SK-N-SH (cell line): Measurements from ENCODE around the gene ERAP2. TPM values are rescaled to one million over a fixed set of nuclear protein-coding genes. Genes with fewer than 3 reads are reported as not detected.

Source experiments
- CTCF ChIA-PET: fragments of 300-600, 350-600 bp; formaldehyde crosslinking; extraction: SDS; loops from one replicate; lab custom pipeline; 2021; lab: Yijun Ruan, JAX
- POLR2A ChIA-PET: fragments of 350-600 bp; sonication (Branson Sonifier 250); formaldehyde crosslinking; extraction: SDS; loops from one replicate; lab custom pipeline; 2020; ENCODE audit warnings: antibody characterized with exemption, inconsistent platforms; lab: Yijun Ruan, JAX
- DNase-seq: peaks from one replicate; pipeline ENCODE4 v3.0.0; 2012
- H2AFZ ChIP-seq: fragments of 200-600 bp; sonication (generic); 2 replicates; pipeline ENCODE4 v1.8.1; 2016; ENCODE audit warnings: antibody characterized with exemption, mild to moderate bottlenecking, low read depth
- H3F3A ChIP-seq: fragments of 200-600 bp; sonication (generic); replicated peaks from 2 replicates; pipeline ENCODE3; 2016; ENCODE audit warnings: antibody characterized with exemption, mild to moderate bottlenecking; ENCODE audit not compliant: insufficient read depth
- H3K27ac ChIP-seq, 2 experiments: fragments of 200-500 bp in 1 of 2; fragments of 200-600 bp in 1 of 2; sonication (Bioruptor generic) in 1 of 2; sonication (generic), shearing (Covaris generic) in 1 of 2; 2 replicates each; pipeline versions ENCODE4 v1.5.1 to v1.6.1; 2014 to 2016; ENCODE audit warnings: low read depth in 2 of 2, inconsistent platforms in 1 of 2, low read length in 1 of 2, mild to moderate bottlenecking in 1 of 2, mixed read lengths in 1 of 2
- H3K27me3 ChIP-seq: fragments of 200-600 bp; sonication (generic), shearing (Covaris generic); 2 replicates; pipeline ENCODE4 v1.6.1; 2016; ENCODE audit warnings: mixed run types; ENCODE audit not compliant: insufficient read depth
- H3K36me3 ChIP-seq, 2 experiments: fragments of 200-500 bp in 1 of 2; fragments of 200-600 bp in 1 of 2; sonication (Bioruptor generic) in 1 of 2; sonication (generic) in 1 of 2; replicated peaks in 1 of 2; 2 replicates each; pipeline versions ENCODE3 to v1.5.1; 2014 to 2016; ENCODE audit warnings: low read length in 1 of 2, mild to moderate bottlenecking in 1 of 2; ENCODE audit not compliant: insufficient read depth in 2 of 2, control insufficient read depth in 1 of 2
- H3K4me1 ChIP-seq, 2 experiments: fragments of 200-500 bp in 1 of 2; fragments of 200-600 bp in 1 of 2; sonication (Bioruptor generic) in 1 of 2; sonication (generic), shearing (Covaris generic) in 1 of 2; 2 replicates each; pipeline versions ENCODE4 v1.5.1 to v1.6.1; 2014 to 2016; ENCODE audit warnings: low read depth in 1 of 2, low read length in 1 of 2, mixed run types in 1 of 2; ENCODE audit not compliant: insufficient read depth in 2 of 2, control insufficient read depth in 1 of 2
- H3K4me2 ChIP-seq: fragments of 200-600 bp; sonication (generic), shearing (Covaris generic); 2 replicates; pipeline ENCODE4 v1.6.1; 2017; ENCODE audit warnings: mixed run types
- H3K4me3 ChIP-seq, 2 experiments: fragments of 200-500 bp in 1 of 2; fragments of 200-600 bp in 1 of 2; sonication (Bioruptor generic) in 1 of 2; sonication (generic), shearing (Covaris generic) in 1 of 2; 2 replicates each; pipeline versions ENCODE4 v1.5.1 to v1.8.1; 2014 to 2016; ENCODE audit warnings: low read depth in 2 of 2, inconsistent platforms in 1 of 2, low read length in 1 of 2, mild to moderate bottlenecking in 1 of 2, mixed read lengths in 1 of 2, moderate library complexity in 1 of 2
- H3K79me2 ChIP-seq: fragments of 200-600 bp; sonication (generic); 2 replicates; pipeline ENCODE4 v1.8.1; 2017; ENCODE audit warnings: mild to moderate bottlenecking; ENCODE audit not compliant: insufficient read depth
- H3K9ac ChIP-seq: fragments of 200-600 bp; sonication (generic); 2 replicates; pipeline ENCODE4 v1.6.1; 2017; ENCODE audit warnings: mixed run types
- H3K9me2 ChIP-seq: fragments of 200-600 bp; sonication (generic); 2 replicates; pipeline ENCODE4 v1.6.1; 2017; ENCODE audit warnings: mixed run types
- H3K9me3 ChIP-seq: fragments of 200-600 bp; sonication (generic); 2 replicates; pipeline ENCODE4 v1.6.1; 2017; ENCODE audit warnings: mixed run types, mild to moderate bottlenecking, moderate library complexity
- H4K20me1 ChIP-seq: fragments of 200-600 bp; sonication (generic); 2 replicates; pipeline ENCODE4 v1.6.1; 2017; ENCODE audit warnings: mild to moderate bottlenecking, mixed run types; ENCODE audit not compliant: insufficient read depth
- CTCF ChIP-seq: fragments of 200-600 bp; sonication (generic); IDR thresholded peaks from 2 replicates; pipeline ENCODE4 v1.6.1; 2017; ENCODE audit warnings: antibody characterized with exemption, mild to moderate bottlenecking, moderate library complexity
- ELF1 ChIP-seq: IDR thresholded peaks from 2 replicates; pipeline ENCODE4 v1.4.0; 2012
- EZH2phosphoT487 ChIP-seq: fragments of 200-600 bp; sonication (generic); IDR thresholded peaks from 2 replicates; pipeline ENCODE4 v1.6.1; 2017; ENCODE audit warnings: low read depth, mixed run types, mild to moderate bottlenecking, antibody characterized with exemption, moderate library complexity, borderline replicate concordance
- FOSL2 ChIP-seq: IDR thresholded peaks from 2 replicates; pipeline ENCODE4 v1.4.0; 2012; ENCODE audit warnings: low read depth, mild to moderate bottlenecking, moderate library complexity, borderline replicate concordance
- GATA2 ChIP-seq: sonication (generic); formaldehyde crosslinking; IDR thresholded peaks from 2 replicates; pipeline ENCODE4 v1.5.0; 2020; ENCODE audit warnings: mild to moderate bottlenecking, missing genetic modification reagents
- IRF3 ChIP-seq: fragments of 150-350 bp; IDR thresholded peaks from 2 replicates; pipeline ENCODE4 v1.6.1; 2016; ENCODE audit warnings: mild to moderate bottlenecking, low read depth, low read length
- MXI1 ChIP-seq: IDR thresholded peaks from 2 replicates; pipeline ENCODE4 v1.6.1; 2012; ENCODE audit warnings: mild to moderate bottlenecking, low read depth, low read length, improper control_type of control experiment
- NRF1 ChIP-seq: IDR thresholded peaks from 2 replicates; pipeline ENCODE4 v1.6.1; 2012; ENCODE audit warnings: low read depth, mild to moderate bottlenecking, low read length
- POLR2AphosphoS5 ChIP-seq: IDR thresholded peaks from 2 replicates; pipeline ENCODE4 v1.6.1; 2012; ENCODE audit warnings: low read depth, low read length
- RXRA ChIP-seq: IDR thresholded peaks from 2 replicates; pipeline ENCODE4 v1.4.0; 2012; ENCODE audit warnings: low read depth, mild to moderate bottlenecking, borderline replicate concordance
- TEAD4 ChIP-seq: IDR thresholded peaks from 2 replicates; pipeline ENCODE4 v1.4.0; 2012; ENCODE audit warnings: mild to moderate bottlenecking, borderline replicate concordance; ENCODE audit not compliant: insufficient read depth
- USF2 ChIP-seq: fragments of 150-350 bp; IDR thresholded peaks from 2 replicates; pipeline ENCODE4 v1.6.1; 2017; ENCODE audit warnings: antibody characterized with exemption, low read length, low read depth, borderline replicate concordance
- YY1 ChIP-seq: IDR thresholded peaks from 2 replicates; pipeline ENCODE4 v1.4.0; 2012; ENCODE audit warnings: low read depth, mild to moderate bottlenecking
- WGBS: methylation state at CpG from one replicate; pipeline ENCODE4 v1.1.6; 2017; ENCODE audit warnings: low lambda C conversion rate; 5-methylcytosine and 5-hydroxymethylcytosine counted together
- polyA plus RNA-seq, 3 experiments: library from polyadenylated mRNA; depleted of rRNA; stranded (reverse); fragments of >200 nt; gene quantifications; 2 replicates each; pipeline ENCODE4 v1.2.3, GENCODE V29; 2012
- TF ChIP-seq, protein P1 (sequence below): IDR thresholded peaks from 2 replicates; pipeline ENCODE4 v1.4.0; 2012; ENCODE audit warnings: low read depth, borderline replicate concordance
- TF ChIP-seq, protein P2 (sequence below): IDR thresholded peaks from 2 replicates; pipeline ENCODE4; 2012
- TF ChIP-seq, protein P3 (sequence below): IDR thresholded peaks from 2 replicates; pipeline ENCODE4 v1.4.0; 2012; ENCODE audit warnings: low read depth, borderline replicate concordance

The ERAP2 gene
- polyA plus RNA-seq, 1 of the 3 experiments (the other 2 are of a cell fraction): 13.2 TPM

GRCh38 chr5:96920744-96921355, 44.5 kb downstream of the ERAP2 start:
- H3K9ac ChIP-seq: no peak overlapping the region

More at GRCh38 chr5:96920744-96921355, 44.5 kb downstream of the ERAP2 start:
- TF ChIP-seq, protein P1, sequence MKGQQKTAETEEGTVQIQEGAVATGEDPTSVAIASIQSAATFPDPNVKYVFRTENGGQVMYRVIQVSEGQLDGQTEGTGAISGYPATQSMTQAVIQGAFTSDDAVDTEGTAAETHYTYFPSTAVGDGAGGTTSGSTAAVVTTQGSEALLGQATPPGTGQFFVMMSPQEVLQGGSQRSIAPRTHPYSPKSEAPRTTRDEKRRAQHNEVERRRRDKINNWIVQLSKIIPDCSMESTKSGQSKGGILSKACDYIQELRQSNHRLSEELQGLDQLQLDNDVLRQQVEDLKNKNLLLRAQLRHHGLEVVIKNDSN: no peak
- no peak for TF ChIP-seq ELF1
- TF ChIP-seq MXI1: no peak
- TF ChIP-seq EZH2phosphoT487: no peak
- no peak for TF ChIP-seq RXRA
- TF ChIP-seq CTCF: no peak
- no peak for TF ChIP-seq YY1
- TF ChIP-seq IRF3: no peak
- no peak for TF ChIP-seq USF2
- TF ChIP-seq TEAD4: no peak
- no peak for TF ChIP-seq POLR2AphosphoS5
- TF ChIP-seq, protein P2, sequence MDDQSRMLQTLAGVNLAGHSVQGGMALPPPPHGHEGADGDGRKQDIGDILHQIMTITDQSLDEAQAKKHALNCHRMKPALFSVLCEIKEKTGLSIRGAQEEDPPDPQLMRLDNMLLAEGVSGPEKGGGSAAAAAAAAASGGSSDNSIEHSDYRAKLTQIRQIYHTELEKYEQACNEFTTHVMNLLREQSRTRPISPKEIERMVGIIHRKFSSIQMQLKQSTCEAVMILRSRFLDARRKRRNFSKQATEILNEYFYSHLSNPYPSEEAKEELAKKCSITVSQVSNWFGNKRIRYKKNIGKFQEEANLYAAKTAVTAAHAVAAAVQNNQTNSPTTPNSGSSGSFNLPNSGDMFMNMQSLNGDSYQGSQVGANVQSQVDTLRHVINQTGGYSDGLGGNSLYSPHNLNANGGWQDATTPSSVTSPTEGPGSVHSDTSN: no peak
- TF ChIP-seq, protein P3, sequence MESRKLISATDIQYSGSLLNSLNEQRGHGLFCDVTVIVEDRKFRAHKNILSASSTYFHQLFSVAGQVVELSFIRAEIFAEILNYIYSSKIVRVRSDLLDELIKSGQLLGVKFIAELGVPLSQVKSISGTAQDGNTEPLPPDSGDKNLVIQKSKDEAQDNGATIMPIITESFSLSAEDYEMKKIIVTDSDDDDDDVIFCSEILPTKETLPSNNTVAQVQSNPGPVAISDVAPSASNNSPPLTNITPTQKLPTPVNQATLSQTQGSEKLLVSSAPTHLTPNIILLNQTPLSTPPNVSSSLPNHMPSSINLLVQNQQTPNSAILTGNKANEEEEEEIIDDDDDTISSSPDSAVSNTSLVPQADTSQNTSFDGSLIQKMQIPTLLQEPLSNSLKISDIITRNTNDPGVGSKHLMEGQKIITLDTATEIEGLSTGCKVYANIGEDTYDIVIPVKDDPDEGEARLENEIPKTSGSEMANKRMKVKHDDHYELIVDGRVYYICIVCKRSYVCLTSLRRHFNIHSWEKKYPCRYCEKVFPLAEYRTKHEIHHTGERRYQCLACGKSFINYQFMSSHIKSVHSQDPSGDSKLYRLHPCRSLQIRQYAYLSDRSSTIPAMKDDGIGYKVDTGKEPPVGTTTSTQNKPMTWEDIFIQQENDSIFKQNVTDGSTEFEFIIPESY: no peak
- TF ChIP-seq FOSL2: no peak
- no peak for TF ChIP-seq NRF1
- TF ChIP-seq GATA2 (CRISPR knock-in tag): no peak
- no peaks in the 10 kb centered on the region for H3K79me2 ChIP-seq
- H3K27ac ChIP-seq: peak overlapping the region in 1 of 2 experiments; percentile 44; a peak in 2 of 4 replicates
- ChIA-PET POLR2A (no interaction called here), CTCF (interaction anchor here (0.6 kb wide), 1 partner anchor 56 kb away, joined by 3 read pairs; no protein-coding TSS in a partner anchor)
- H3K4me1 ChIP-seq: peaks cover 6 to 9% of the 10 kb centered on the region in 2 experiments; a peak in 2 of 4 replicates
- H2AFZ ChIP-seq: no peak overlapping the region; the same call in 1 of the 2 replicates
- H3K27me3 ChIP-seq: no peaks in the 10 kb centered on the region
- no peak overlapping the region for H3K4me3 ChIP-seq
- no peaks in the 10 kb centered on the region for H3K9me2 ChIP-seq
- no peak for DNase-seq
- WGBS: 85% methylated on average over 3 of the region's 3 CpGs
- H3F3A ChIP-seq: no peaks in the 10 kb centered on the region
- no peak overlapping the region for H3K4me2 ChIP-seq
- H3K9me3 ChIP-seq: no peaks in the 10 kb centered on the region
- H4K20me1 ChIP-seq: no peaks in the 10 kb centered on the region
- no peaks in the 10 kb centered on the region for H3K36me3 ChIP-seq
